OCI-LY1 (cell line): ENCODE results near the gene LAMC1.

ENCODE experiments used
- H2AFZ ChIP-seq: fragments of 200-600 bp; sonication (generic), shearing (Covaris generic); 2 replicates; pipeline ENCODE4 v1.6.0; 2014; ENCODE audit warnings: antibody characterized with exemption, mild to moderate bottlenecking, low read length
- H3F3A ChIP-seq: fragments of 200-600 bp; sonication (generic), shearing (Covaris generic); 2 replicates; pipeline ENCODE4 v1.6.0; 2014; ENCODE audit warnings: mild to moderate bottlenecking, antibody characterized with exemption, low read length, moderate library complexity; ENCODE audit not compliant: insufficient read depth
- H3K27ac ChIP-seq: fragments of 200-600 bp; sonication (generic); 2 replicates; pipeline ENCODE4 v1.5.1; 2014; ENCODE audit warnings: low read length, mixed run types, mild to moderate bottlenecking, low read depth; ENCODE audit not compliant: poor library complexity, severe bottlenecking
- H3K27me3 ChIP-seq: fragments of 200-600 bp; sonication (generic); 2 replicates; pipeline ENCODE4 v1.6.0; 2014; ENCODE audit warnings: antibody characterized with exemption, mild to moderate bottlenecking, low read length, moderate library complexity; ENCODE audit not compliant: insufficient read depth
- H3K36me3 ChIP-seq: fragments of 200-600 bp; sonication (generic); 2 replicates; pipeline ENCODE4 v1.6.1; 2014; ENCODE audit warnings: mild to moderate bottlenecking, antibody characterized with exemption, low read length, moderate library complexity, mixed read lengths; ENCODE audit not compliant: insufficient read depth
- H3K4me1 ChIP-seq: fragments of 200-600 bp; sonication (generic); 2 replicates; pipeline ENCODE4 v1.5.1; 2014; ENCODE audit warnings: mild to moderate bottlenecking, low read length, moderate library complexity; ENCODE audit not compliant: insufficient read depth, severe bottlenecking
- H3K4me2 ChIP-seq: fragments of 200-600 bp; sonication (generic), shearing (Covaris generic); 2 replicates; pipeline ENCODE4 v1.6.1; 2014; ENCODE audit warnings: low read length
- H3K4me3 ChIP-seq: fragments of 200-600 bp; sonication (generic); 2 replicates; pipeline ENCODE4 v1.5.1; 2014; ENCODE audit warnings: low read length, low read depth, mild to moderate bottlenecking, mixed read lengths; ENCODE audit not compliant: poor library complexity, severe bottlenecking
- H3K79me2 ChIP-seq: fragments of 200-600 bp; shearing (Covaris generic); 2 replicates; pipeline ENCODE4 v1.6.1; 2016; ENCODE audit warnings: mixed run types, low read length, mixed read lengths; ENCODE audit not compliant: insufficient read depth
- H3K9ac ChIP-seq: fragments of 200-600 bp; sonication (generic), shearing (Covaris generic); 2 replicates; pipeline ENCODE4 v1.6.1; 2014; ENCODE audit warnings: mild to moderate bottlenecking, low read length, mixed read lengths
- H3K9me2 ChIP-seq: fragments of 200-600 bp; sonication (generic), shearing (Covaris generic); 2 replicates; pipeline ENCODE4 v1.6.1; 2014; ENCODE audit warnings: low read depth, mild to moderate bottlenecking, low read length, mixed read lengths
- H3K9me3 ChIP-seq: fragments of 200-600 bp; shearing (Covaris generic); 2 replicates; pipeline ENCODE4 v1.6.1; 2014; ENCODE audit warnings: low read length, mixed read lengths
- H4K20me1 ChIP-seq: fragments of 200-600 bp; sonication (generic), shearing (Covaris generic); 2 replicates; pipeline ENCODE4 v1.6.0; 2016; ENCODE audit warnings: mild to moderate bottlenecking, low read length; ENCODE audit not compliant: insufficient read depth
- EZH2 ChIP-seq: fragments of 200-600 bp; sonication (generic), shearing (Covaris generic); IDR thresholded peaks from 2 replicates; pipeline ENCODE4 v1.8.0; 2017; ENCODE audit warnings: borderline replicate concordance, mixed run types, mild to moderate bottlenecking, antibody characterized with exemption, low read length, moderate library complexity, mixed read lengths
- TF ChIP-seq, protein P1 (sequence below): fragments of 200-600 bp; sonication (generic), shearing (Covaris generic); IDR thresholded peaks from 2 replicates; pipeline ENCODE4 v1.5.1; 2017; ENCODE audit warnings: mild to moderate bottlenecking, antibody characterized with exemption, low read length, moderate library complexity, mixed read lengths

The LAMC1 gene

DNA sequence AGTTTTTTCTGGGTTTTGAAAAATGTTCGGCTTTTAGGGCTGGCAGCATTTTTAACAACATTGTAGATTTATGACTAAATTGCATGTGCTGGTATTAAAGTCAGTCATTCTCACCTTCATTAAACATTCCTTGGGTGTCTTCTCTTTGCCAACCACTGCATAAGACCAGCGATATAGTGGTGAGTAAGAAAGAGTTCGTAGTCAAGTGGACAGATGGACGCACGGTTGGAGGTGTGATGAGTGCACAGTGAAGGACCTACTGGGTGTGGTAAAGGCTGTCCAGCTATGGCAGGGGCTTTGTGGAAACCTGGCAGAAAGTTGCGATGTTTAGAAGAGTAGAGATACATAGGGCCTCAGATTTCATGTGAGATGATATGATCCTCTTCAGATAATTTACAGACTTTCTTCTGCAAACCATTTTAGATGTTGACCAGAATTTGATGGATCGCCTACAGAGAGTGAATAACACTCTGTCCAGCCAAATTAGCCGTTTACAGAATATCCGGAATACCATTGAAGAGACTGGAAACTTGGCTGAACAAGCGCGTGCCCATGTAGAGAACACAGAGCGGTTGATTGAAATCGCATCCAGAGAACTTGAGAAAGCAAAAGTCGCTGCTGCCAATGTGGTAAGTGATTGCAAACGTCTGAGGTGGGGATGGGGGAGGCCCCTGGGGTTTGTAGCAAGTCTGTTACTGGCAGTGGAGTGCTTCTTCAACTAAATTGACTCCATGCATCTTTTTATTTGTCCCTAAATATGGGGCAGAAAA, 106.9 kb downstream of the LAMC1 start:
- Histone ChIP-seq H3K4me3 (no peak overlapping the region), H3K4me1 (peaks cover 13% of the 10 kb centered on the region), H3K9me3 (no peaks in the 10 kb centered on the region), H3K27ac (no peak overlapping the region), H3K4me2 (no peak overlapping the region), H4K20me1 (no peaks in the 10 kb centered on the region), H3F3A (no peaks in the 10 kb centered on the region), H3K9ac (no peak overlapping the region), H3K27me3 (no peaks in the 10 kb centered on the region), H3K36me3 (peaks cover 93% of the 10 kb centered on the region), H2AFZ (no peak overlapping the region), H3K9me2 (no peaks in the 10 kb centered on the region), H3K79me2 (no peaks in the 10 kb centered on the region)
- TF ChIP-seq, protein P1, sequence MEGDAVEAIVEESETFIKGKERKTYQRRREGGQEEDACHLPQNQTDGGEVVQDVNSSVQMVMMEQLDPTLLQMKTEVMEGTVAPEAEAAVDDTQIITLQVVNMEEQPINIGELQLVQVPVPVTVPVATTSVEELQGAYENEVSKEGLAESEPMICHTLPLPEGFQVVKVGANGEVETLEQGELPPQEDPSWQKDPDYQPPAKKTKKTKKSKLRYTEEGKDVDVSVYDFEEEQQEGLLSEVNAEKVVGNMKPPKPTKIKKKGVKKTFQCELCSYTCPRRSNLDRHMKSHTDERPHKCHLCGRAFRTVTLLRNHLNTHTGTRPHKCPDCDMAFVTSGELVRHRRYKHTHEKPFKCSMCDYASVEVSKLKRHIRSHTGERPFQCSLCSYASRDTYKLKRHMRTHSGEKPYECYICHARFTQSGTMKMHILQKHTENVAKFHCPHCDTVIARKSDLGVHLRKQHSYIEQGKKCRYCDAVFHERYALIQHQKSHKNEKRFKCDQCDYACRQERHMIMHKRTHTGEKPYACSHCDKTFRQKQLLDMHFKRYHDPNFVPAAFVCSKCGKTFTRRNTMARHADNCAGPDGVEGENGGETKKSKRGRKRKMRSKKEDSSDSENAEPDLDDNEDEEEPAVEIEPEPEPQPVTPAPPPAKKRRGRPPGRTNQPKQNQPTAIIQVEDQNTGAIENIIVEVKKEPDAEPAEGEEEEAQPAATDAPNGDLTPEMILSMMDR: no peak
- no peak for TF ChIP-seq EZH2

DNA sequence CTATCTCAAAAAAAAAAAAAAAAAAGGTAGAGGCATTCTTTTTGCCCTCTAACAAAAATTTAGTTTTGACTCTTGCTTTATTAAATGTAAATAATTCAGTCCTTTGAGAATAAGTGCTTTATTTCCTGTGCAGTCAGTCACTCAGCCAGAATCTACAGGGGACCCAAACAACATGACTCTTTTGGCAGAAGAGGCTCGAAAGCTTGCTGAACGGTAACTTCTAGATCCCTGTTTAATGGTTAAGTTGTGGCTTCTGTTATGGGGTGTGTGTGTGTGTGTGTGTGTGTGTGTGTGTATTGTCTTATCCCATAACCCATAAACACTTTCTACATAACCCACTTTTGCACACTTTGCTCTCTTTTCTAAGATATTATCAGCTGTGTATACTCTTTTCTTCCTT, 107.9 kb downstream of the LAMC1 start:
- TF ChIP-seq EZH2: no peak
- TF ChIP-seq, protein P1: no peak
- H3K9me2 ChIP-seq: no peaks in the 10 kb centered on the region
- H3K9ac ChIP-seq: no peak overlapping the region
- H3K4me3 ChIP-seq: no peak overlapping the region
- no peak overlapping the region for H2AFZ ChIP-seq
- peaks cover 5% of the 10 kb centered on the region for H3K4me1 ChIP-seq
- no peaks in the 10 kb centered on the region for H4K20me1 ChIP-seq
- no peaks in the 10 kb centered on the region for H3F3A ChIP-seq
- H3K36me3 ChIP-seq: peaks cover 93% of the 10 kb centered on the region
- no peak overlapping the region for H3K27ac ChIP-seq
- H3K4me2 ChIP-seq: no peak overlapping the region
- no peaks in the 10 kb centered on the region for H3K27me3 ChIP-seq
- no peaks in the 10 kb centered on the region for H3K9me3 ChIP-seq
- H3K79me2 ChIP-seq: no peaks in the 10 kb centered on the region

DNA sequence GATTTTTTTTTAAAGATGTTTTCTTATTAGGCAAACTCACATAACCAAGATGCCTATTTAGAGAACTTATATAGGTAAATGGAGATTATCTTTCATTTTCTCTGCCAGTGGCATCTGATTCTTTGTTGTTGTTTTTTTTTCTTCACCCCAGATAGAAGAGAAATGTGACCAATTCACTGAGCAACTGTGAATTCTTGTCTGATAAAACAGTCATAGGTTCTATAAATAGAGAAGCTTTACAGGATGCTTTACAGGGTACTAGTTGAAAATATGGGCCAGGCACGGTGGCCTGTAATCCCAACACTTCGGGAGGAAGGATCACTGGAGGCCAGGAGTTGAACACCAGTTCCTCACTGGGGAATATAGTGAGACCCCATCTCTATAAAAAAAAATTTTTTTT, 112.1 kb downstream of the LAMC1 start:
- TF ChIP-seq, protein P1: no peak
- TF ChIP-seq EZH2: no peak
- no peak overlapping the region for H3K4me3 ChIP-seq
- H2AFZ ChIP-seq: no peak overlapping the region
- no peaks in the 10 kb centered on the region for H3K27me3 ChIP-seq
- peaks cover 83% of the 10 kb centered on the region for H3K36me3 ChIP-seq
- H3K79me2 ChIP-seq: no peaks in the 10 kb centered on the region
- H3K9me3 ChIP-seq: no peaks in the 10 kb centered on the region
- H4K20me1 ChIP-seq: no peaks in the 10 kb centered on the region
- no peaks in the 10 kb centered on the region for H3K9me2 ChIP-seq
- H3F3A ChIP-seq: no peaks in the 10 kb centered on the region
- no peak overlapping the region for H3K4me2 ChIP-seq
- H3K27ac ChIP-seq: no peak overlapping the region
- H3K4me1 ChIP-seq: peaks cover 12% of the 10 kb centered on the region
- H3K9ac ChIP-seq: no peak overlapping the region
